ENCODE results near the gene CALU.

Gene CALU

DNA sequence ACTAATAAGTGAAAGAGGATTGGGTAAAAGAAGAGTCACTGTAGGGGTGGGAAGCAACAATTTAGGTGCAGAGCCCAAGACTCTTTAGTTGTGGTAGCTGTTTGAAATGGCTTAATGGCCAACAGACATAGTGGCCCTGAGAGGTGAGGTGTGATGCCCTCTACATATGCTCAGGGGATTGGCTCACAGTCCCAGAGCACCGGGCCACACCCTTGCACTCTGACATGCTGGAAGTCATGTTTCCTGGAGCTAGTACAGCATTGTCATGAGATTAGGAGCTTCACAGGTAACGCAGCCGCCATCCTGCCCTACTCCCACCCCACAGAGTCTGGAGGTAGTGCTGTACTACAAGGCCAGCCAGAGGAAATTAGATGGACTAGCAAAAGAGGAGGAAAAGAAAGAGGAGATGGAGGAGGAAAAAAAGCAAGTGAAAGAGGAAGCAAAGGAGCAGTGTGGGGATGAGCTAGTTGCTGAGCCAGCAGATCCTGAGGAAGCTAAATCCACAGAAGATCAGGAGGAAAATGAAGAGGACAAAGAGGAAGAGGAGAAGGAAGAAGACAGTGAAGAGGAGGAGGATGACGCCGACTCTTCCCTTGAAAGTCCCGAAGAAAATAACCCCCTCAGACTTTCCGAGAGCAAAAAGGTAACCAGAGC, 76.3 kb downstream of the CALU start:
- DNase-seq, result no peak

DNA sequence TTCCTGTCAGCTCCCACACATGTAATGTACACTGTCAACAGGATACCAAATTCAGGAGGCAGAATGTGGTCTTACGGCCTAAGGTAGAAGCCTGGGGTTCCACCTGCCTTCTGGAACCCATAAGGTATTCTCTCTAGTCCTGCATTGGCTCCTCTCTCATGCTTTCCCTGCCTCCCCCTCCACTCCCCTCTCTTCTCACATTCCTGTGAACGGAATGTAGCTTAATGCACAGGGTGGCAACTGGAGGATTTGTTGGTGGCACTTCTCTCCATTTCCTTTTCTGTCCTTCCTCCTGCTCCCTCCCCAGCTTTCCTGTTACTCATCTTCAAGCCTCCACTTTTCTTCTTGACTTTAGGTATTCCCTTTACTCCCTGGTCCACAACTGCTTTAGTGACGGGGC, 79.5 kb downstream of the CALU start:
- no peak for DNase-seq
